H1 (cell line): ENCODE measurements around the gene DCHS1. TPM values are rescaled to one million over a fixed set of nuclear protein-coding genes. Genes with fewer than 3 reads are reported as not detected.

Experiments
- CTCF ChIA-PET: fragments of 300-600 bp; sonication (Branson Sonifier 250); formaldehyde crosslinking; loops from one replicate; lab custom pipeline; 2021; ENCODE audit not compliant: partially characterized antibody; lab: Charles Lee
- POLR2A ChIA-PET: fragments of 300-600 bp; sonication (Branson Sonifier 250); formaldehyde crosslinking; loops from one replicate; lab custom pipeline; 2021; ENCODE audit warnings: inconsistent platforms; ENCODE audit not compliant: partially characterized antibody; lab: Charles Lee
- DNase-seq, 2 experiments: peaks; one replicate each; pipeline versions ENCODE4 v3.0.0 to v3.0.0-alpha.2; 2010 to 2022; ENCODE audit warnings: low spot score in 2 of 2, low read depth in 1 of 2, mixed read lengths in 1 of 2
- FAIRE-seq: peaks from 2 replicates; lab custom pipeline; 2011; peaks lifted over from hg19 to GRCh38; lab: Jason Lieb, UNC
- H2AFZ ChIP-seq: 2 replicates; pipeline ENCODE4 v1.8.1; 2012; ENCODE audit warnings: low read length, inconsistent platforms
- H2AK5ac ChIP-seq: 2 replicates; pipeline ENCODE4 v1.6.1; 2013; ENCODE audit warnings: low read depth, low read length
- H2BK120ac ChIP-seq: replicated peaks from 2 replicates; pipeline ENCODE3; 2013; ENCODE audit warnings: low read depth, low read length, inconsistent platforms
- H2BK12ac ChIP-seq: 2 replicates; pipeline ENCODE4 v1.6.1; 2013; ENCODE audit warnings: low read depth, low read length
- H2BK15ac ChIP-seq: 2 replicates; pipeline ENCODE4 v1.6.1; 2013; ENCODE audit warnings: low read length
- H2BK20ac ChIP-seq: 2 replicates; pipeline ENCODE4 v1.6.1; 2013; ENCODE audit warnings: low read length
- H2BK5ac ChIP-seq: 2 replicates; pipeline ENCODE4 v1.6.1; 2013; ENCODE audit warnings: low read depth, low read length
- H3K14ac ChIP-seq: 2 replicates; pipeline ENCODE4 v1.6.1; 2013; ENCODE audit warnings: inconsistent platforms; ENCODE audit not compliant: insufficient read length
- H3K18ac ChIP-seq: 2 replicates; pipeline ENCODE4 v1.6.1; 2013; ENCODE audit warnings: low read length; ENCODE audit errors: extremely low read depth
- H3K23ac ChIP-seq: 2 replicates; pipeline ENCODE4 v1.6.1; 2013; ENCODE audit warnings: inconsistent platforms; ENCODE audit not compliant: insufficient read length
- H3K23me2 ChIP-seq: 2 replicates; pipeline ENCODE4 v1.6.1; 2013; ENCODE audit warnings: low read depth, low read length
- H3K27ac ChIP-seq: 2 replicates; pipeline ENCODE4 v1.6.1; 2011; ENCODE audit warnings: low read depth, low read length, inconsistent platforms
- H3K27me3 ChIP-seq, 4 experiments: replicated peaks in 1 of 4; 1 replicate in 1 of 4; 2 replicates in 3 of 4; pipeline versions ENCODE4 v1.6.1 to v1.8.1; 2011 to 2013; ENCODE audit warnings: low read length in 3 of 4, mild to moderate bottlenecking in 3 of 4, inconsistent platforms in 2 of 4, mixed read lengths in 2 of 4, moderate library complexity in 1 of 4; ENCODE audit not compliant: control insufficient read depth in 3 of 4, insufficient read depth in 3 of 4; ENCODE audit errors: extremely low read depth in 1 of 4
- H3K36me3 ChIP-seq, 4 experiments: 2 replicates each; pipeline versions ENCODE4 v1.6.1 to v1.8.1; 2011 to 2013; ENCODE audit warnings: mild to moderate bottlenecking in 4 of 4, low read length in 3 of 4, moderate library complexity in 2 of 4, control low read depth in 1 of 4, inconsistent platforms in 1 of 4; ENCODE audit not compliant: insufficient read depth in 4 of 4, control insufficient read depth in 2 of 4
- H3K4ac ChIP-seq: replicated peaks from 2 replicates; pipeline ENCODE3; 2013; ENCODE audit warnings: low read length, low read depth, mixed read lengths, inconsistent platforms; ENCODE audit not compliant: insufficient read length
- H3K4me1 ChIP-seq, 4 experiments: replicated peaks in 1 of 4; 1 replicate in 1 of 4; 2 replicates in 3 of 4; pipeline versions ENCODE4 v1.6.1 to v1.8.1; 2011 to 2013; ENCODE audit warnings: low read length in 3 of 4, inconsistent platforms in 2 of 4, mixed read lengths in 1 of 4; ENCODE audit not compliant: insufficient read depth in 4 of 4, control insufficient read depth in 3 of 4
- H3K4me2 ChIP-seq, 2 experiments: 2 replicates each; pipeline versions ENCODE4 v1.6.1 to v1.8.1; 2011 to 2013; ENCODE audit warnings: low read depth in 2 of 2, low read length in 2 of 2, control low read depth in 1 of 2, inconsistent platforms in 1 of 2, mild to moderate bottlenecking in 1 of 2; ENCODE audit not compliant: insufficient read depth in 1 of 2
- H3K4me3 ChIP-seq, 4 experiments: fragments of 200-600, 300-600 bp in 1 of 4; sonication (generic), shearing (Covaris generic), sonication (Bioruptor Twin) in 1 of 4; 2 replicates each; pipeline versions ENCODE4 v1.5.1 to v1.8.1; 2011 to 2016; ENCODE audit warnings: low read length in 4 of 4, low read depth in 3 of 4, control low read depth in 2 of 4, inconsistent platforms in 2 of 4, mild to moderate bottlenecking in 2 of 4, mixed read lengths in 1 of 4, moderate library complexity in 1 of 4; ENCODE audit not compliant: insufficient read depth in 2 of 4; ENCODE audit errors: extremely low read depth in 1 of 4
- H3K56ac ChIP-seq: replicated peaks from 2 replicates; pipeline ENCODE3; 2013; ENCODE audit warnings: low read depth, mild to moderate bottlenecking, mixed read lengths, low read length, inconsistent platforms; ENCODE audit not compliant: insufficient read length
- H3K79me1 ChIP-seq: 2 replicates; pipeline ENCODE4 v1.6.1; 2013; ENCODE audit warnings: low read depth, low read length, control low read depth
- H3K79me2 ChIP-seq, 2 experiments: 2 replicates each; pipeline versions ENCODE4 v1.6.1 to v1.8.1; 2012 to 2013; ENCODE audit warnings: low read length in 2 of 2, mild to moderate bottlenecking in 2 of 2, inconsistent platforms in 1 of 2; ENCODE audit not compliant: insufficient read depth in 2 of 2, control insufficient read depth in 1 of 2
- H3K9ac ChIP-seq, 4 experiments: replicated peaks in 1 of 4; 1 replicate in 1 of 4; 2 replicates in 3 of 4; pipeline versions ENCODE4 v1.6.1 to v1.8.1; 2011 to 2013; ENCODE audit warnings: low read depth in 3 of 4, low read length in 3 of 4, control low read depth in 2 of 4, mild to moderate bottlenecking in 2 of 4, moderate library complexity in 2 of 4, inconsistent platforms in 1 of 4; ENCODE audit errors: extremely low read depth in 1 of 4
- H3K9me3 ChIP-seq, 2 experiments: 2 replicates each; pipeline versions ENCODE4 v1.6.1 to v1.8.1; 2012 to 2013; ENCODE audit warnings: mild to moderate bottlenecking in 2 of 2, moderate library complexity in 2 of 2, control low read depth in 1 of 2, inconsistent platforms in 1 of 2, low read depth in 1 of 2, low read length in 1 of 2, mixed read lengths in 1 of 2; ENCODE audit not compliant: insufficient read depth in 2 of 2
- H4K20me1 ChIP-seq, 2 experiments: replicated peaks in 1 of 2; 2 replicates each; pipeline versions ENCODE3 to v1.8.1; 2011 to 2013; ENCODE audit warnings: inconsistent platforms in 2 of 2, low read length in 2 of 2, mild to moderate bottlenecking in 1 of 2; ENCODE audit not compliant: insufficient read depth in 2 of 2, control insufficient read depth in 1 of 2
- H4K5ac ChIP-seq: 2 replicates; pipeline ENCODE4 v1.6.1; 2013; ENCODE audit warnings: low read length, low read depth, mixed read lengths, inconsistent platforms; ENCODE audit not compliant: insufficient read length
- H4K8ac ChIP-seq: 2 replicates; pipeline ENCODE4 v1.8.0; 2013; ENCODE audit warnings: mild to moderate bottlenecking, moderate library complexity, low read length, inconsistent platforms; ENCODE audit not compliant: insufficient read depth; ENCODE audit errors: extremely low read depth
- H4K91ac ChIP-seq: replicated peaks from 2 replicates; pipeline ENCODE3; 2013; ENCODE audit warnings: low read length, mixed read lengths, inconsistent platforms; ENCODE audit not compliant: insufficient read length
- CEBPB ChIP-seq: IDR thresholded peaks from 2 replicates; pipeline ENCODE4 v1.6.1; 2012; ENCODE audit warnings: low read depth, low read length
- SAP30 ChIP-seq: fragments of 300-600 bp; sonication (generic); IDR thresholded peaks from 2 replicates; pipeline ENCODE4 v1.7.1; 2012; ENCODE audit warnings: low read length, moderate library complexity, mild to moderate bottlenecking, inconsistent platforms; ENCODE audit not compliant: insufficient read depth, insufficient replicate concordance
- SRF ChIP-seq: IDR thresholded peaks from 2 replicates; pipeline ENCODE4 v1.6.1; 2011; ENCODE audit warnings: mild to moderate bottlenecking, low read depth, low read length, moderate library complexity
- TAF1 ChIP-seq: IDR thresholded peaks from 2 replicates; pipeline ENCODE4 v1.6.1; 2011; ENCODE audit warnings: mild to moderate bottlenecking, low read depth, low read length
- WGBS, 2 experiments: shearing (Covaris generic) in 1 of 2; methylation state at CpG; one replicate each; pipeline versions ENCODE4 v1.1.6 to v1.1.7; 2013 to 2015; ENCODE audit warnings: low lambda C conversion rate in 2 of 2, mixed read lengths in 2 of 2, inconsistent platforms in 1 of 2, low coverage in 1 of 2, missing lambda C conversion rate in 1 of 2; ENCODE audit not compliant: insufficient replicate concordance in 2 of 2, insufficient coverage in 1 of 2, insufficient read length in 1 of 2; ENCODE audit errors: extremely low coverage in 1 of 2, missing lambda C conversion rate in 1 of 2; 5-methylcytosine and 5-hydroxymethylcytosine counted together
- polyA plus RNA-seq, 7 experiments: library from polyadenylated mRNA; depleted of rRNA in 3 of 7; stranded (reverse) in 5 of 7; unstranded in 2 of 7; fragments of >200 nt in 5 of 7; fragments of 200-250 nt in 2 of 7; gene quantifications; 1 replicate in 5 of 7; 2 replicates in 1 of 7; 4 replicates in 1 of 7; pipeline versions ENCODE4 v1.2.1 to v1.2.3, GENCODE V29; 2011 to 2013; ENCODE audit warnings: missing spikeins in 2 of 7, mixed read lengths in 2 of 7
- total RNA-seq: library from RNA; stranded (reverse); fragmentation: NEBNext Ultra II Directional; extraction: Animal tissue kit (Norgen Biotek cat#: 25700); gene quantifications from 2 replicates; pipeline ENCODE4 v1.2.1, GENCODE V29; 2021

The DCHS1 gene
- total and polyA plus RNA-seq, 2 of the 8 experiments (the other 6 are each of a cell fraction or from before 2014, with no cell fraction given) = 8.2 to 10.5 TPM

DNA sequence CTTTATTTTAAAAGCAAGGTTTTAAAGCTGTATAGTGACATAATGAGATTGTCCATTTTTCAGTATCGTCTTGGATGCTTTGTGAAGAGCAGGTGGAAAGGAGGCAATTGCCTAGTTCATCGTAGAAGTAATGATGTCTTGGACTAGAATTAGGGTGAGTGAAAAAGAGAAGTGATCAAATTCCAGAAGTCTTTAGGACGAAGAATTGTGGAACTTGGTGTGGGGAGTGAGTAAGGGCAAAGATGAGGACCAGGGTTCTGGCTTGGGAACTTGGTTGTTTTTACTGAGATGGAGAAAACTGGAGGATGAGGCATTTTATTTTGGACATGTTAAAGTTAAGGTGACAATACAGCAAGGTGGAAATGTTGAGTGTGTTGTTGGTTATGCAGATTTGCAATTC, 50.8 kb downstream of the DCHS1 start:
- Histone ChIP-seq H3K4ac (no peak overlapping the region), H2BK120ac (no peak overlapping the region), H3K56ac (no peak overlapping the region), H3K36me3 (peaks cover 10 to 33% (median 22%) of the 10 kb centered on the region in 4 experiments), H3K14ac (no peak overlapping the region), H3K4me1 (peaks cover 5 to 21% (median 8%) of the 10 kb centered on the region in 4 experiments; a peak in 6 of 7 replicates), H3K4me2 (peak overlapping the region; percentile 83 to 97), H4K20me1 (peaks cover 0 to 5% of the 10 kb centered on the region in 2 experiments), H3K9me3 (no peaks in the 10 kb centered on the region), H2BK5ac (no peak overlapping the region), H3K27me3 (no peaks in the 10 kb centered on the region), H3K9ac (peak overlapping the region in 2 of 4 experiments; percentile 81 to 96; a peak in 4 of 7 replicates), H3K23me2 (peaks cover 16% of the 10 kb centered on the region), H2BK15ac (no peak overlapping the region), H2AFZ (no peak overlapping the region), H3K79me2 (peaks cover 3 to 48% of the 10 kb centered on the region in 2 experiments), H3K23ac (no peak overlapping the region), H4K91ac (no peak overlapping the region), H4K8ac (no peak overlapping the region), H3K79me1 (peaks cover 12% of the 10 kb centered on the region), H3K18ac (no peak overlapping the region; the same call in 1 of the 2 replicates), H2AK5ac (no peak overlapping the region), H3K4me3 (peak overlapping the region; percentile 79 to 99 (median 93)), H2BK12ac (no peak overlapping the region), H4K5ac (no peak overlapping the region), H2BK20ac (no peak overlapping the region), H3K27ac (no peak overlapping the region)
- no peak for DNase-seq
- TF ChIP-seq SRF = no peak
- TF ChIP-seq SAP30 = no peak
- no peak for TF ChIP-seq CEBPB
- TF ChIP-seq TAF1 = no peak
- no peak for FAIRE-seq
- POLR2A ChIA-PET = interaction anchor here (0.6 to 4.8 kb wide), 10 partner anchors 8 to 136 kb away, joined by 3 to 22 read pairs (median 4); partner anchors contain the start of genes MRPL17, TAF10 and TPP1
- WGBS, 2 experiments = 85% methylated on average over 3 of the region's 3 CpGs; no CpG with 5 or more reads in 1 of the 2 experiments
- CTCF ChIA-PET = interaction anchor here (0.6 to 4.1 kb wide), 9 partner anchors 8 to 345 kb away, joined by 3 to 23 read pairs (median 4); partner anchors contain the start of genes CCKBR, TAF10 and TPP1
